Measurements from ENCODE around the gene CXCL6.
A peak's percentile ranks its signal among the peaks of the same experiment; 100 is the strongest.

Gene CXCL6

DNA sequence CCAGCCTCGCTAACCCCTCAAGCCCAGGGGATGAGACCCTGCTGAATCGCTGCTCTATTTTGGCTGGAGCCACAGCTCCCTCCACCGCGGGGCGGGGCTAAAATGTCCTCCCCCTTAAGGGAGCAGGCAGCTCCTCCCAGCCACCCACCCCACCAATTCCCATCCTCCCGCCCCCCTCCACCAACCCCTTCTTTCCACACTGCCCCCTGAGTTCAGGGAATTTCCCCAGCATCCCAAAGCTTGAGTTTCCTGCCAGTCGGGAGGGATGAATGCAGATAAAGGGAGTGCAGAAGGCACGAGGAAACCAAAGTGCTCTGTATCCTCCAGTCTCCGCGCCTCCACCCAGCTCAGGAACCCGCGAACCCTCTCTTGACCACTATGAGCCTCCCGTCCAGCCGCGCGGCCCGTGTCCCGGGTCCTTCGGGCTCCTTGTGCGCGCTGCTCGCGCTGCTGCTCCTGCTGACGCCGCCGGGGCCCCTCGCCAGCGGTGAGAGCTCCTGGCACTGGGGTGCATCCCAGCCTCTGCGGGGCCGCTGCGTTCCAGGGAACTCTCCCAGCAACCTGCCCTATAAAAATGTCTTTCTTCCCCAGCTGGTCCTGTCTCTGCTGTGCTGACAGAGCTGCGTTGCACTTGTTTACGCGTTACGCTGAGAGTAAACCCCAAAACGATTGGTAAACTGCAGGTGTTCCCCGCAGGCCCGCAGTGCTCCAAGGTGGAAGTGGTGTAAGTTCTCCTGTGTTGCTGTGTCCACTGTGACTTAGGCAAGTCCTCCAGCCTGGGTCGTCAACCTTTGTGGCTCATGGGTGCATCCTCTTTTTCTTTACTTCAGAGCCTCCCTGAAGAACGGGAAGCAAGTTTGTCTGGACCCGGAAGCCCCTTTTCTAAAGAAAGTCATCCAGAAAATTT is at the start of gene CXCL6:
CXCL6 (plus strand) TSS at position 306 of the 907 bp plus-strand sequence; CDS start at position 379, 73 bp downstream.
- Mint-ChIP-seq H3K9me3 (no peaks in the 10 kb centered on the region), H3K27ac (no peak within 1 kb of the TSS), H3K4me1 (peaks cover 3 to 7% of the 10 kb centered on the region in 2 donors), H3K4me3 (peak within 1 kb of the TSS in 1 of 2 donors; percentile 44), H3K36me3 (no peaks in the 10 kb centered on the region), H3K27me3 (peaks cover 21 to 28% of the 10 kb centered on the region in 2 donors)
- ATAC-seq (replicated peaks) (no peak), DNase-seq (no peak)

DNA sequence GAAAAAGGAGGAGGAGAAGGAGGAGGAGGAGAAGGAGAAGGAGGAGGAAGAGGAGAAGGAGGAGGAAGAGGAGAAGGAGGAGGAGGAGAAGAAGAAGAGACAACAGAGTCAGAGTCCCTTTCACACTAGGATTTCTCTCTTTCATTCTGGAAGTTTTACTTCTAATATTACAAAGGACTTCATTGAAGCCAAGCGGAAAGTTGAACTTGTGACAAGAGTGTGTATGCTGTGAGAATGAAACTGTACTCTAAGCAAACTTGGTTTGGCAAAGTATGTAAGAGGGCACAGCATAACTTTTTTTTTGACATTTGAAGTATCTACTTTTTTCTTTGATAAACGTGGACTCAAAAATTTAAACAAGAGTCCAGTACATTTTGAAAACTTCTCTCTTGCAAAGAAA is 48.1 kb upstream of the CXCL6 start:
- ATAC-seq (replicated peaks): no peak

DNA sequence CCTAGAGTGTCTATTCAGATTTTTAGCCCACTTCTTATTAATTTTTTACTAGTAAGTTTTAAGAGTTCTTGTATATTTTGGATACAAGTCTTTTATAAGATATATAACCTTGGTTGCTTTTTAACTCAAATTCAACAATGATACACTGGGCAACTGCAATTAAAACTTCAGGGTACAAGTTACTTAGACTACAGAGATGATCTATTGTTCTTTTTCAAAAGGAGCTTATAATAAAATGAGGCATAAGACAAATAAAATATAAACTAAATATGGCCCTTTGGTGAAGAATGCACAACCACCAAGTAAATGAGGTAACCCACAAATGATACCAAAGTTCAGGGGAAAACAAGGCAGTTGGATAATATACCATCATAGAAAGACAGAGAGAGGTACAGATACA is 37.6 kb upstream of the CXCL6 start:
- H3K9me3 Mint-ChIP-seq: peaks cover 11 to 14% of the 10 kb centered on the region in 2 donors
- H3K27ac Mint-ChIP-seq: no peak overlapping the region

More for the DNA sequence above, 48.1 kb upstream of the CXCL6 start:
- Mint-ChIP-seq H3K27me3 (peaks cover 7 to 8% of the 10 kb centered on the region in 2 donors), H3K4me1 (no peaks in the 10 kb centered on the region), H3K4me3 (no peak overlapping the region), H3K36me3 (no peaks in the 10 kb centered on the region), H3K9me3 (peaks cover 4 to 5% of the 10 kb centered on the region in 2 donors), H3K27ac (no peak overlapping the region)
- no peak for DNase-seq

DNA sequence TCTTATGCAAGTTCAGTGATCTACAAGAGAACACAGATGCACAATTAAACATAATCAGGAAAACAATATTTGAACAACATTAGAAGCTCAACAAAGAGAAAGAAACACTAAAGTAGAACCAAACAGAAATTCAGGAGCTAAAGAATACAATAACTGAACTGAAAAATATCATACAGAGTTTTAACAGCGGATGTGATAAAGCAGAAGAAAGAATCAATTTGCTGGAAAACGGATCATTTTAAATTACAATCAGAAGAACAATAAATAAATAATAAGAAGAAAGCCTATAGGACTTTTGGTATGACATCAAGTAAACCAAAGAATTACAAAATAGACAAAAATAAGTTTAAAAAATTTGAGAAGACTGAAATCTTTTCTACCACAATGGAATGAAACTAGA is 36.3 kb upstream of the CXCL6 start:
- Mint-ChIP-seq H3K27ac (no peak overlapping the region), H3K27me3 (peaks cover 3% of the 10 kb centered on the region in 2 donors), H3K4me1 (no peaks in the 10 kb centered on the region), H3K36me3 (peaks cover 0 to 1% of the 10 kb centered on the region in 2 donors), H3K4me3 (no peak overlapping the region), H3K9me3 (peaks cover 8 to 14% of the 10 kb centered on the region in 2 donors)
- DNase-seq: no peak
- ATAC-seq (replicated peaks): no peak

More for the DNA sequence above, 37.6 kb upstream of the CXCL6 start:
- Mint-ChIP-seq H3K4me3 (no peak overlapping the region), H3K27me3 (no peaks in the 10 kb centered on the region), H3K4me1 (no peaks in the 10 kb centered on the region), H3K36me3 (peaks cover 0 to 1% of the 10 kb centered on the region in 2 donors)
- ATAC-seq (replicated peaks) (no peak), DNase-seq (no peak)

DNA sequence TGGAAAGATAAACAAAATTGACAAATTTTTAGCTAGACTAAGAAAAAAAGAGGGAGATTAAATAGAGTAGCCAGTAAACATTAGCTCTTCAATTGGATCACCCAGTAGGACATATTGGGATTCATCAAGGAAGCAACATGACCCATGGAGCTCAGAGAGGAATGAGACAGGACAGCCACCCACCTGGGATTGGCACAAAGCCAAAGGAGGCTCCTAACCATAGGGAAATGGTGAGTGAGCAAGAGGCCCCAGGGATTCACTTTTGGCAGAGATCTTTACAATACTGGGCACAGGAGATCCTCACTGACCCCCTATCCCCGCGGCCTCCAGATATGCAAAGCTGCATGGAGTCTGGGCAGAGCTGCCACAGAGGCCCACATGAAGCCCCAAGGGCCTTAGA is 34.8 kb upstream of the CXCL6 start:
- Mint-ChIP-seq H3K4me3 (no peak overlapping the region), H3K9me3 (peaks cover 8 to 14% of the 10 kb centered on the region in 2 donors), H3K27me3 (peaks cover 3 to 8% of the 10 kb centered on the region in 2 donors), H3K27ac (no peak overlapping the region), H3K36me3 (peaks cover 0 to 1% of the 10 kb centered on the region in 2 donors), H3K4me1 (no peaks in the 10 kb centered on the region)
- DNase-seq (no peak), ATAC-seq (replicated peaks) (no peak)

DNA sequence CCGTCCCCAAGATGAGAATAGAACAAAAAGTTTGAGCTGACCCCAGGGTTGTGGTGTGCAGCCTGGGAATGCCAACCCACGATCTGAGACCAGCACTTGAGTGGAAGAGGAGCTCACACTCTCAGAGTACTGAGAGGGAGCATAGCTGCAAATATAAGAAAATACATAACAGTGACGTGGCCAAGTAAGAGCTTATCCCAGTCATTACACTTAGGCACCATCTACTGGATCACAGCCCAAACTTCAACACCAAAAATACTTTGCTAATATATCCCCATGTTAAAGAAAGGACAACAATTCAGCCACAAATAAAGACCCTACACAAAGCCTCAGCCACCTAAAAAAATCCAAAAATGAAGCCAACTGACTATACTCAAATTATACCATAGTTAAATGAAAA is 33.3 kb upstream of the CXCL6 start:
- Mint-ChIP-seq H3K4me1 (no peaks in the 10 kb centered on the region), H3K9me3 (peaks cover 8 to 14% of the 10 kb centered on the region in 2 donors), H3K36me3 (peaks cover 0 to 1% of the 10 kb centered on the region in 2 donors), H3K27ac (no peak overlapping the region), H3K27me3 (peaks cover 3 to 11% of the 10 kb centered on the region in 2 donors), H3K4me3 (no peak overlapping the region)
- ATAC-seq (replicated peaks): no peak
- no peak for DNase-seq

DNA sequence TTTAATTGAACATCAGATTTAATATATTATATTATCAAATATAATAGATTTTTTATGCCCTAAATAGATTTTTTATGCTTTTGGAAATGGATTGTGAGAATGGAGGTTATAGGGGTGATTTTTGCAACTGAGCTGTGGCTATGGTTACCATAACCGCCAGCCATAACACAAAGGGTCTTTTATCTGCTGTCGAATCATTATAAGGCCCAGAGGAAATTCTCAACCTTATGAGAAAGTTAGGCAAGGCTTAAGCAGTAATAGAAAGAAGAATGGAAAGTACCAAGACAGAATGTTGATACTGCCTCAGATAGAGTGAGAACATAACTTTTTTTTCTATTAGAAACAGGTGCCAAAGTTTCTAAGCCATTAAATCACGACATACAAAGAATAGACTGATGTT is 26.3 kb upstream of the CXCL6 start:
- Mint-ChIP-seq H3K4me3 (no peak overlapping the region), H3K27ac (no peak overlapping the region), H3K36me3 (no peaks in the 10 kb centered on the region), H3K27me3 (peaks cover 0 to 9% of the 10 kb centered on the region in 2 donors), H3K9me3 (no peaks in the 10 kb centered on the region), H3K4me1 (no peaks in the 10 kb centered on the region)
- ATAC-seq (replicated peaks) (no peak), DNase-seq (no peak)

DNA sequence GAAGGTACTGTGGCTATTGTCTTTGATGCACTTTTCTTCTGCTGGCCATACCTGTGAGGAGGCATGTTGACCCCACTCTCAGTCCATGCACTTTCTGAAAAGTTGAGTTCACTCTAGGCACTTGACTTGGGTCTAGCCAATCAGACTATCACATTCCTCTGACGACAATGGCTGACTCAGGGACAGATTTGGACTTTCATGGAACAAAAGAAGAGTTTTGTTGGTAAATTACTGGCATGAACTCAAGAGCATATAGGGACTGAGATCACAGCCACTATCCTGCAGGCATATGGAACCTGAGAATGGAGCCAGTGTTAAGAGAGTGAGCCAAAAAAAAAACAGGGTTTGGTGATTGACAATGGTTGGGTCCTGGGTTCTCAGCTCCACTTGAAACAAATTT is 24.6 kb upstream of the CXCL6 start:
- no peaks in the 10 kb centered on the region for H3K9me3 Mint-ChIP-seq
- H3K27me3 Mint-ChIP-seq: peaks cover 0 to 2% of the 10 kb centered on the region in 2 donors
- H3K4me3 Mint-ChIP-seq: no peak overlapping the region
- no peak overlapping the region for H3K27ac Mint-ChIP-seq
- no peaks in the 10 kb centered on the region for H3K36me3 Mint-ChIP-seq
- ATAC-seq (replicated peaks) (no peak), DNase-seq (no peak)
- H3K4me1 Mint-ChIP-seq: no peaks in the 10 kb centered on the region

DNA sequence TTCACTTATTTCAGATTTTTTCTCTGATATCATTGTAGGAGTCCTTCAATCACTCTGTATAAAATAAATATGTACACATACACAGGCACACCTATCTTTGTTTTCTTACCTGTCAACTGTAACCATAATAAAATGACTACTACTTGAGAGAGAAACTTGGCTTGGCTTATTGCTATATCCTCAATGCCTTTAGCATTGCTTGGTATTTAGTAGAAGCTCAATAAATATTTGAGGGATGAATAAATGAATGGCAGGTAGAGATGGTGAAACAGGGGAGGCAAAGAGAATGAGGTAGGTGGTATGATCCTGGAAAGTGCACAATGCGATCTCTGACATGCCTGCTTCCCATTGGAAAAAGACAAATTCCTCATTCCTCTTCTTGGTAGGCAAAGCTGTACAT is 21.8 kb upstream of the CXCL6 start:
- Mint-ChIP-seq H3K4me3 (no peak overlapping the region), H3K27ac (no peak overlapping the region)
- no peak for DNase-seq

DNA sequence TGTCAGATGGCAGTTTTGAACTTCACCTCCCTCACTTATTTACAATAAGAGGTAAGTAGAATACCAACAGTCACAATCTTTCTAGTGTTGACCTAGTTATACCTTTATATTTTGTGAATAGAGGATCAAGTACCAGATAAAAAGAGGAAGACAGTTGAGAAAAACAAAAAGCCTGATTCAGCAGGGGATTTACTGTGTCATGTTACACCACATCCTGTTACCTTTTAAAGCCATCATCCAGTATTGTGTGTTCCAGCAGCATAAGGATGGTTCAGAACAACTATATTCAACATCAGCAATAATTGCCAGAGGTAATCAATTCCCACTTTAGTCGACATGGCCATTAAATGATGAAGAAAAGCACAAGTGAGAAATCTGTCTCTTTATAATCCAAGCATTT is 21.3 kb upstream of the CXCL6 start:
- no peak for ATAC-seq (replicated peaks)
- no peak overlapping the region for H3K4me3 Mint-ChIP-seq
- DNase-seq: no peak
- H3K9me3 Mint-ChIP-seq: no peaks in the 10 kb centered on the region
- H3K27ac Mint-ChIP-seq: no peak overlapping the region
- no peaks in the 10 kb centered on the region for H3K27me3 Mint-ChIP-seq
- H3K36me3 Mint-ChIP-seq: no peaks in the 10 kb centered on the region
- no peaks in the 10 kb centered on the region for H3K4me1 Mint-ChIP-seq

More for the DNA sequence above, 21.8 kb upstream of the CXCL6 start:
- Mint-ChIP-seq H3K27me3 (no peaks in the 10 kb centered on the region), H3K36me3 (no peaks in the 10 kb centered on the region), H3K4me1 (no peaks in the 10 kb centered on the region), H3K9me3 (no peaks in the 10 kb centered on the region)
- no peak for ATAC-seq (replicated peaks)

DNA sequence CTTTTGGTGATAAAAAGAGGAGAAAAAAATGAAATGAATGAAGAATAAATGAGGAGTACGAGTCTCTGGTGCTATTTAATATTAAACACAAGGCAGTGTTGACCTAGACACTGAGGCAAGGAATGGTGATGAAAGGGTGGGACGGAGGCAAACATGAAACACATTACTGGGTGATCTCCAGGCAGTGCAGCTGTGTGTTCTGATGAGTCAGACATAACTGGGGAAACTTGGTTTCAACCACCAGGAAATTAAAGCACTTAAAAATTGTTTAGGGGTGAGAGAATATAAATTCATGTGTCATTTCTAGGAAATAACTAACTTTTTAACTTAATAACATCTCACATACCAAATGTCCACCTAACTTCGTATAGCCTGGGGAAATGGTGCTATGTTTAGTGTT is 19.7 kb upstream of the CXCL6 start:
- ATAC-seq (replicated peaks) (no peak), DNase-seq (no peak)
- H3K9me3 Mint-ChIP-seq: no peaks in the 10 kb centered on the region
- H3K36me3 Mint-ChIP-seq: no peaks in the 10 kb centered on the region
- H3K4me3 Mint-ChIP-seq: no peak overlapping the region
- no peaks in the 10 kb centered on the region for H3K27me3 Mint-ChIP-seq
- no peak overlapping the region for H3K27ac Mint-ChIP-seq
- no peaks in the 10 kb centered on the region for H3K4me1 Mint-ChIP-seq

DNA sequence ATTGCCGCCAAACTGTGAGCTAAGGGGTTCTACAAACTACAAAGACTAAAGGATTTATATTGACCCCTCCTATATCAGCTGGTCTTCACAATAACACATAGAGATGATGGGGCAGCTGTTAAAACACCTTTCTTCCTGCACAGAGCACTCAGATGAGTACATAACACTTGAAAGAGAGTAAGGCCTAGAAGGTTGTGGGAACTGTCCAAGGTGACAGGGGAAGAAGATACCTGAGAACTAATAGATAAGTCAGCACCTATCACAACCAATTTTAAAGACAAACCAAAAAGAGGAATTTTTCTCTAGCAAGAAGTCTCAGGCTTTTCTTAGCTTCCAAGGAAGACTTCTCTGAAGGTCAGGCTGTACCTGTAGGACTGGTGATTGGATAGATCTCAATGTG is 19.1 kb upstream of the CXCL6 start:
- Mint-ChIP-seq H3K27ac (no peak overlapping the region), H3K27me3 (no peaks in the 10 kb centered on the region), H3K4me1 (no peaks in the 10 kb centered on the region), H3K9me3 (peaks cover 0 to 2% of the 10 kb centered on the region in 2 donors), H3K4me3 (no peak overlapping the region), H3K36me3 (no peaks in the 10 kb centered on the region)
- no peak for DNase-seq
- no peak for ATAC-seq (replicated peaks)

DNA sequence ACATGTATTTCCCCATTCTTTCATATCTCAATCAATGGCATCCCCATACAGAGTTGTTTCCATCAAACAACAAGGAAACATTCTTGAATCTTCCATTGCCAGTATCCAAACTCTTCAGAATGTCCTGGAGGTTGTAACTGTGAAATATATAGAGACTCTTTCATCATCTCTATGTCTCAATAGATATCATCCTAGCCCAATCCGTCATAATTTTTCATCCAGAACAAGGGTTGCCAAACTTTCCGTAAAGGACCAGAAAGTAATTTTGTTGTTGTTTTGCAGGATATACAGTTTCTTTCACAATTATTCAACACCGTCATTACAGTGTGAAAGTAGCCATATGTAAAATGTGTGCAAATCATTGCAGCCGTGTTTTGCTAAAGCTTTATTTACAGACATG is 15.2 kb upstream of the CXCL6 start:
- Mint-ChIP-seq H3K4me3 (no peak overlapping the region), H3K27me3 (peaks cover 0 to 4% of the 10 kb centered on the region in 2 donors), H3K36me3 (no peaks in the 10 kb centered on the region), H3K27ac (no peak overlapping the region), H3K4me1 (no peaks in the 10 kb centered on the region), H3K9me3 (peaks cover 0 to 2% of the 10 kb centered on the region in 2 donors)
- no peak for ATAC-seq (replicated peaks)
- no peak for DNase-seq

DNA sequence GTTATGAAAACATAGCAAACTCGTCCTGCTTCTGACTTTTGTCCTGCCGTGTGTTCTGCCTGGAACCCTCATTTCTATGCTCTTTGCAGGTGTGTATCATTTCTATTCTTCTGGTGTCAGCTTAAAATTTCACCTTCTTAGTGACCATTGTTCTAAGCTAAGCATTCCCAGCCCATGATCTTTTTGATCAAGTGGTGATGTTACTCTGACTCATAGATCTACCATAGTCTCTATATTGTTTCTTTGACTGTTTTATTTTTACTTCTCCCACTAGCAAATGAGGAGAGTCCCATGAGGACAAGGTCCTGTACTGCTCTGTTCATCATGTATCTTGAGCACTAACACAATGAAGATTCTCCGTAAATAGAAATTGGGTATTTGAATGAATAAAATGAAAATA is 14.1 kb upstream of the CXCL6 start:
- H3K4me1 Mint-ChIP-seq: no peaks in the 10 kb centered on the region
- H3K9me3 Mint-ChIP-seq: peaks cover 0 to 6% of the 10 kb centered on the region in 2 donors
- no peak overlapping the region for H3K4me3 Mint-ChIP-seq
- H3K36me3 Mint-ChIP-seq: no peaks in the 10 kb centered on the region
- H3K27me3 Mint-ChIP-seq: peaks cover 0 to 4% of the 10 kb centered on the region in 2 donors
- DNase-seq (no peak), ATAC-seq (replicated peaks) (no peak)
- no peak overlapping the region for H3K27ac Mint-ChIP-seq

DNA sequence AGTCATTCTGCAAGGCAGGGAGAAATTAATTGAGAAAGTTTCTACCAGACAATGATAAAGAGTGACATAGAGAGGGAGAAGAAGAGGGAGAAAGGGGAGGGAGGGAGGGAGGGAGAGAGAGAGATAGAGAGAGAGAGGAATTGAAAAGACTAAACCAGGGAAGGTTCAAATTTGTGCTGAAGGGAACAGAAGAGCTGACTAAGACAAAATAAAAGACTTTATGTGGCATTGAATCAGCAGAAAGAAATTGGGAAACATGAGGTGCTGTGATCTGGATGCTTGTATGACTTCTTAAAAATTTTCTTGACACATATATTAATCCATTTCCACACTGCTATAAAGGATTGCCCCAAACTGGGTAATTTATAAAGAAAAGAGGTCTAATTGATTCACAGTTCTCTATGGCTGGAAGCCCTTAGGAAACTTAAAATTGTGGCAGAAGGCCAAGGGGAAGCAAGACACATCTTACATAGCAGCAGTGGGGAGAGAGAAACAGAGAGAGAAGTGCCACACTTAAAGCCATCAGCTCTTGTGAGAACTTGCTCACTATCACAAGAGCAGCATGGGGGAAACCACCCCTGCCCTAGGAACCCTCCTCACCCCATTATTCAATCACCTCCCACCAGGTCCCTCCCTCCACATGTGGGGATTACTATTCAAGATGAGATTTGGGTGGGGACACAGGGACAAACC is 13.5 kb upstream of the CXCL6 start:
- no peaks in the 10 kb centered on the region for H3K36me3 Mint-ChIP-seq
- no peaks in the 10 kb centered on the region for H3K4me1 Mint-ChIP-seq
- ATAC-seq (replicated peaks) (no peak), DNase-seq (no peak)
- no peak overlapping the region for H3K4me3 Mint-ChIP-seq
- peaks cover 4 to 8% of the 10 kb centered on the region in 2 donors for H3K9me3 Mint-ChIP-seq
- H3K27ac Mint-ChIP-seq: no peak overlapping the region
- H3K27me3 Mint-ChIP-seq: peaks cover 0 to 4% of the 10 kb centered on the region in 2 donors

All from stimulated activated naive B cell treated with anti-CD40 and anti-IgM and Interleukin-4, amounts not matched to agents 10 μg/mL and 1 μg/mL and 100 μg/mL, for 72 hours (primary cell).